NCI-H82 treated with DMSO at 0.1 percent for 48 hours (cell line): ENCODE measurements around the gene MTFR2.

Experiments used
- DNase-seq: peaks from one replicate; lab custom pipeline; 2025; ENCODE audit not compliant: unreplicated experiment; lab: John Stamatoyannopoulos, UW

MTFR2 gene

GRCh38 chr6:136189104-136189503, 61.0 kb downstream of the MTFR2 start:
- no peak for DNase-seq

- DNase-seq: no peak
Measured at GRCh38 chr6:136188486-136188885, 61.6 kb downstream of the MTFR2 start.

GRCh38 chr6:136186363-136186762, 63.7 kb downstream of the MTFR2 start:
- DNase-seq: no peak

- no peak for DNase-seq
Measured at GRCh38 chr6:136184738-136185137, 65.4 kb downstream of the MTFR2 start.

- DNase-seq: no peak
Measured at GRCh38 chr6:136181861-136182260, 68.2 kb downstream of the MTFR2 start.

GRCh38 chr6:136181512-136181833, 68.6 kb downstream of the MTFR2 start:
- no peak for DNase-seq
